ENCODE results near the gene ALKBH5.

The ALKBH5 gene

DNA sequence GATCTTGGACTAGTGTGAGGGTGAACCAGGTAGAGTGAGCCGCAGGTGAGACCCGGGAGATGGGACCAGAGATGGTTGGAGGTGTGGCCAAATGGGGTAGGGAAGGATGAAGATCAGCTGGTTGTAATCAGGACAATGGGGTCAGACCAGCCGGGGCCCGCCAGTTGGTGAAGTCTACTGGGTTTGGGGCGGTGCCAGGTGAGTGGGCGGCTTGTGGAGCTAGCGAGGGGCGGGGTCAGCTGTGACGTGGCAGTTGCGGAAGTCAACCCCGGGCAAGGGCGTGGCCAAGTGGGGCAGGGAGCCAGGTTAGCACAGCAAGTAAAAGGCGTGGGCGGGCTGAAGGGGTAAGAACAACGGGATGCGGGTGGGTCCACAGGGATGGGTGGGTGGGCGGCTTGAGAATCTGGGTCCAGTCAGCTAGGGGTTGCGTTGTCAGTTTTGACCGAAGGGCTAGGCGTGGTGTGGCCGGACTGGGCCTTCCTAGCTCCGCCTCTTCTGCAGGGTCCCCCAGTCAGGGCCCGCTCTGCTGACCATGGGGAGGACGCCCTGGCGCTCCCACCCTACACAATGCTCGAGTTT is 25.5 kb upstream of the ALKBH5 start:
- H3K27ac ChIP-seq (ENCODE audit: low read depth, low read length) = peak overlapping the region; percentile 11
- H3K27me3 ChIP-seq (ENCODE audit: control insufficient read depth, insufficient read depth, low read length) = no peaks in the 10 kb centered on the region
- no peaks in the 10 kb centered on the region for H3K36me3 ChIP-seq (ENCODE audit: control insufficient read depth, insufficient read depth, low read length)
- no peaks in the 10 kb centered on the region for H3K9me3 ChIP-seq (ENCODE audit: control insufficient read depth, insufficient read depth, low read length)
- peak overlapping the region; percentile 14; the same call in 1 of the 2 replicates for H3K9ac ChIP-seq (ENCODE audit: low read depth, low read length)
- peak overlapping the region; percentile 66 for H3K4me3 ChIP-seq (ENCODE audit: low read depth, low read length)
- peaks cover 4% of the 10 kb centered on the region; the same call in 1 of the 2 replicates for H3K4me1 ChIP-seq (ENCODE audit: control insufficient read depth, insufficient read depth, low read length)

- no peaks in the 10 kb centered on the region for H3K36me3 ChIP-seq (ENCODE audit: control insufficient read depth, insufficient read depth, low read length)
- H3K4me3 ChIP-seq (ENCODE audit: low read depth, low read length) = no peak overlapping the region
- H3K9ac ChIP-seq (ENCODE audit: low read depth, low read length) = no peak overlapping the region
- H3K9me3 ChIP-seq (ENCODE audit: control insufficient read depth, insufficient read depth, low read length) = no peaks in the 10 kb centered on the region
- H3K4me1 ChIP-seq (ENCODE audit: control insufficient read depth, insufficient read depth, low read length) = no peaks in the 10 kb centered on the region; the same call in 1 of the 2 replicates
- no peaks in the 10 kb centered on the region for H3K27me3 ChIP-seq (ENCODE audit: control insufficient read depth, insufficient read depth, low read length)
- no peak overlapping the region for H3K27ac ChIP-seq (ENCODE audit: low read depth, low read length)
Observed at GRCh38 chr17:18159551-18160120, 24.0 kb upstream of the ALKBH5 start.

GRCh38 chr17:18160128-18160856 is 23.3 kb upstream of the ALKBH5 start:
- no peaks in the 10 kb centered on the region for H3K9me3 ChIP-seq (ENCODE audit: control insufficient read depth, insufficient read depth, low read length)
- H3K4me3 ChIP-seq (ENCODE audit: low read depth, low read length) = no peak overlapping the region
- no peaks in the 10 kb centered on the region; the same call in 1 of the 2 replicates for H3K4me1 ChIP-seq (ENCODE audit: control insufficient read depth, insufficient read depth, low read length)
- H3K27ac ChIP-seq (ENCODE audit: low read depth, low read length) = no peak overlapping the region
- H3K27me3 ChIP-seq (ENCODE audit: control insufficient read depth, insufficient read depth, low read length) = no peaks in the 10 kb centered on the region
- H3K36me3 ChIP-seq (ENCODE audit: control insufficient read depth, insufficient read depth, low read length) = no peaks in the 10 kb centered on the region
- no peak overlapping the region for H3K9ac ChIP-seq (ENCODE audit: low read depth, low read length)

DNA sequence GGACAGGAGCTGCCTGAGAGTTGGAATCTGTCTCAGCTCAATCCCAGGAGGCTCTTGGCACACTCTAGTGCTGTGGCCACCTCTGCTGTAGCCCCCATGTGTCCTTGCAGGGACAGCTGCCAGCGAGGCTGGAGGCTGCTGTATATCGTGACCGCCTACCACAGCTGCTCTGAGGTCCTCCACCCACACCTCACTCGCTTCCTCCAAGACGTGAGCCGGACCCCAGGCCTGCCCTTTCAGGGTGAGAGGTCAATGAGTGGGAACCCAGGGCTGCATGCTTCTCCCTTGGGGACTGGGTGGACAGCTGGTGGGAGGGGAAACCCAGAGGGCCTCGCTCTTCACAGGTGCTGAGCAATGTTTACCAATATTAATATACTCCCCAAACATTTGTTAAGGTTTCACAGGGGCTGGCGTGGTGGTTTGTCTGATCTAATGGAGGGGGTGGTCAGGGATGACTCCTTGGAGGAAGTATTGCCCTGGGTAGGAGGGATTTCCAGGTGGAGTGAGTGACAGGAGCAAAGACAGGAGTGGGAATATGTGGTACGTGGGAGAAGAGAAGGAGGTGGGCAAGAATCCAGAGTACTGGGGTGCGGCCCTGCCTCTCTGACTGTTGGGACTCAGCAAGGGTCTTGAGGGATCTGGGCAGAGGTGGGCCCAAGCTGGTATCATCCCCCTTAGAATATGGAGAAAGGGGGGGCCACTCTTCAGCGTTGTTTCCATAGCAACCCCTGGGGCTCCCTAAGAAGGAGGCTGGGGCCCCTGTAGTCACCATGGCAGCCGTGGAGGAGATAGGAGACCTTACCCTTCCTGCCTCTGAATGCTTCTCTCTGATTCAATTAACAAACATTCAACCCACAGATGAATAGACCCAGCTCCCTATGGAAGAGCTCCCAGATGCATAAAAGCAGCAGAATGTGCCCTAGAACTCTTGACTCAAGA is 22.2 kb upstream of the ALKBH5 start:
- H3K9ac ChIP-seq (ENCODE audit: low read depth, low read length) = no peak overlapping the region
- H3K4me3 ChIP-seq (ENCODE audit: low read depth, low read length) = no peak overlapping the region
- no peaks in the 10 kb centered on the region for H3K9me3 ChIP-seq (ENCODE audit: control insufficient read depth, insufficient read depth, low read length)
- no peaks in the 10 kb centered on the region for H3K27me3 ChIP-seq (ENCODE audit: control insufficient read depth, insufficient read depth, low read length)
- no peaks in the 10 kb centered on the region for H3K36me3 ChIP-seq (ENCODE audit: control insufficient read depth, insufficient read depth, low read length)
- H3K27ac ChIP-seq (ENCODE audit: low read depth, low read length) = no peak overlapping the region
- H3K4me1 ChIP-seq (ENCODE audit: control insufficient read depth, insufficient read depth, low read length) = no peaks in the 10 kb centered on the region; the same call in 1 of the 2 replicates

- no peaks in the 10 kb centered on the region for H3K36me3 ChIP-seq (ENCODE audit: control insufficient read depth, insufficient read depth, low read length)
- no peak overlapping the region for H3K27ac ChIP-seq (ENCODE audit: low read depth, low read length)
- H3K4me3 ChIP-seq (ENCODE audit: low read depth, low read length) = no peak overlapping the region
- no peak overlapping the region for H3K9ac ChIP-seq (ENCODE audit: low read depth, low read length)
- H3K27me3 ChIP-seq (ENCODE audit: control insufficient read depth, insufficient read depth, low read length) = no peaks in the 10 kb centered on the region
- no peaks in the 10 kb centered on the region for H3K4me1 ChIP-seq (ENCODE audit: control insufficient read depth, insufficient read depth, low read length)
- H3K9me3 ChIP-seq (ENCODE audit: control insufficient read depth, insufficient read depth, low read length) = no peaks in the 10 kb centered on the region
Observed at GRCh38 chr17:18163547-18163946, 20.1 kb upstream of the ALKBH5 start.

DNA sequence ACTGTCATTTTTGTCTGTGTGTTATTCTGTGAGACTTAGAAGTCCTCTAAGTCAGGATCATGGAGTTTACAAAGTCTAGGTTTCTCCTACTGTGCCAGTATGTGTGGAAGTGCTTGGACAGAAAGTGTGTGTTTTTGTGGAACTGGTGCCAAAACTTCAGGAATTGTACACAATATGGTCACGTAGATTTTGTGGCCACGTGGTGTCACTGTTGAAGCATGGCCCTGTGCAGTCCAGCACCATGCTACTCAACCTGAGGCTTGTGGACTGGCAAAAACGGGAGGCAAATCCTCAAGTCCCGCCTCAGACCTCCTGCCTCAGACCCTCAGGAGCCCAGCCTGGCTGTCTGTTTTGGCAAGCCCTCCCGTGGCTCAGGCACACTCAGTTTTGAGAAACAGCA is 16.7 kb upstream of the ALKBH5 start:
- Histone ChIP-seq H3K9me3 (ENCODE audit: control insufficient read depth, insufficient read depth, low read length) (no peaks in the 10 kb centered on the region), H3K27ac (ENCODE audit: low read depth, low read length) (no peak overlapping the region), H3K4me1 (ENCODE audit: control insufficient read depth, insufficient read depth, low read length) (no peaks in the 10 kb centered on the region), H3K9ac (ENCODE audit: low read depth, low read length) (no peak overlapping the region), H3K4me3 (ENCODE audit: low read depth, low read length) (no peak overlapping the region), H3K36me3 (ENCODE audit: control insufficient read depth, insufficient read depth, low read length) (no peaks in the 10 kb centered on the region), H3K27me3 (ENCODE audit: control insufficient read depth, insufficient read depth, low read length) (no peaks in the 10 kb centered on the region)

DNA sequence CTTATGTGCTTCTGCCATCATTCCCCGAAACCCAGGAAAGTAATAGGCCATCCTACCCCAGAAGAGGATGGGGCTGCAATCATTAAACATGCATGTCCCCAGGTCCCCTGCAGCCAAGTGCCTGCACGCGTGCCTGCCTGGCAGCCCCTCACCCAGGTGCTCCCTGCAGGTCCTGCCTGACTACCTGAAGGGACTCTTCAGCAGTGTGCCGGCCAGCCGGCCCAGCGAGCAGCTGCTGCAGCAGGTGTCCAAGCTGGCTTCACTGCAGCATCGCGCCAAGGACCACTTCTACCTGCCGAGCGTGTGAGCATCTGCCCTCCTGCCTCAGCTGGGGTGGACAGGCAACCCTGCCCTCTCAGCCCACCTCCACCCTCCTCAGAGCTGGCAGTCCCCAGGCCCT is 16.2 kb upstream of the ALKBH5 start:
- Histone ChIP-seq H3K4me3 (ENCODE audit: low read depth, low read length) (no peak overlapping the region), H3K9ac (ENCODE audit: low read depth, low read length) (no peak overlapping the region), H3K27ac (ENCODE audit: low read depth, low read length) (no peak overlapping the region), H3K36me3 (ENCODE audit: control insufficient read depth, insufficient read depth, low read length) (no peaks in the 10 kb centered on the region), H3K27me3 (ENCODE audit: control insufficient read depth, insufficient read depth, low read length) (no peaks in the 10 kb centered on the region), H3K4me1 (ENCODE audit: control insufficient read depth, insufficient read depth, low read length) (no peaks in the 10 kb centered on the region), H3K9me3 (ENCODE audit: control insufficient read depth, insufficient read depth, low read length) (no peaks in the 10 kb centered on the region)

- Histone ChIP-seq H3K27me3 (ENCODE audit: control insufficient read depth, insufficient read depth, low read length) (no peaks in the 10 kb centered on the region), H3K9me3 (ENCODE audit: control insufficient read depth, insufficient read depth, low read length) (no peaks in the 10 kb centered on the region), H3K36me3 (ENCODE audit: control insufficient read depth, insufficient read depth, low read length) (no peaks in the 10 kb centered on the region), H3K9ac (ENCODE audit: low read depth, low read length) (no peak overlapping the region), H3K4me3 (ENCODE audit: low read depth, low read length) (no peak overlapping the region), H3K4me1 (ENCODE audit: control insufficient read depth, insufficient read depth, low read length) (no peaks in the 10 kb centered on the region), H3K27ac (ENCODE audit: low read depth, low read length) (no peak overlapping the region)
Observed at GRCh38 chr17:18172531-18173278, 10.9 kb upstream of the ALKBH5 start.

GRCh38 chr17:18173740-18174139 is 9.9 kb upstream of the ALKBH5 start:
- Histone ChIP-seq H3K9me3 (ENCODE audit: control insufficient read depth, insufficient read depth, low read length) (no peaks in the 10 kb centered on the region), H3K9ac (ENCODE audit: low read depth, low read length) (no peak overlapping the region), H3K27ac (ENCODE audit: low read depth, low read length) (no peak overlapping the region), H3K4me3 (ENCODE audit: low read depth, low read length) (no peak overlapping the region), H3K4me1 (ENCODE audit: control insufficient read depth, insufficient read depth, low read length) (no peaks in the 10 kb centered on the region), H3K36me3 (ENCODE audit: control insufficient read depth, insufficient read depth, low read length) (no peaks in the 10 kb centered on the region), H3K27me3 (ENCODE audit: control insufficient read depth, insufficient read depth, low read length) (no peaks in the 10 kb centered on the region)

GRCh38 chr17:18176176-18176575 is 7.5 kb upstream of the ALKBH5 start:
- Histone ChIP-seq H3K27me3 (ENCODE audit: control insufficient read depth, insufficient read depth, low read length) (no peaks in the 10 kb centered on the region), H3K9me3 (ENCODE audit: control insufficient read depth, insufficient read depth, low read length) (no peaks in the 10 kb centered on the region), H3K4me1 (ENCODE audit: control insufficient read depth, insufficient read depth, low read length) (no peaks in the 10 kb centered on the region), H3K36me3 (ENCODE audit: control insufficient read depth, insufficient read depth, low read length) (no peaks in the 10 kb centered on the region), H3K27ac (ENCODE audit: low read depth, low read length) (no peak overlapping the region), H3K9ac (ENCODE audit: low read depth, low read length) (no peak overlapping the region), H3K4me3 (ENCODE audit: low read depth, low read length) (no peak overlapping the region)

All from HUES48 (cell line).